ENCODE measurements around the gene CYP3A5. TPM values are rescaled to one million over a fixed set of nuclear protein-coding genes. Genes with fewer than 3 reads are reported as not detected.
"Not testable (repeated sequence)": the region's sequence is repeated elsewhere in the genome, so short reads cannot be mapped to it uniquely, and the experiment has no call there.

Gene CYP3A5
- total RNA-seq, 3 donors from 2014 or later: 0.20 to 0.63 TPM; not detected in 1

DNA sequence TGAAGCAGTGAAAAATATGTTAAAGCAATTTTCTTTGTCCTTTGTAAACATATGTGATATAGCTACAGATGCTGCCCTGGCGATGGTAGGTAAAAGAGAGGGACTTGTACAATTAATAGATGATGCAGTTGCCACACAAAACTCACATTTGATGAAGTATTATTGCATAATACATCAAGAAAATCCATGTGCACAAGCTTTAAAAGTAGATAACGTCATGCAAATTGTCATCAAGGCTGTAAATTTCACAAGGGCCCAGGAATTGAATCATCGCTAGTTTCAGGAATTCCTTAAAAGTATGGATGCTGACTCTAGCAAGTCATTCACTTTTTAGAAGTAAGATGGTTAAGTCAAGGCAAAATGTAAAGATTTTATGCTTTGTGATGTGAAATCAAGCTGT, 10.0 kb downstream of the CYP3A5 start:
- Mint-ChIP-seq H3K27me3 (ENCODE audit: low read depth) (no peaks in the 10 kb centered on the region), H3K36me3 (ENCODE audit: insufficient read depth) (peaks cover 7% of the 10 kb centered on the region), H3K9me3 (no peaks in the 10 kb centered on the region), H3K4me1 (ENCODE audit: low read depth) (peaks cover 10% of the 10 kb centered on the region), H3K4me3 (no peak overlapping the region)
- ATAC-seq (no peak), DNase-seq (no peak)

DNA sequence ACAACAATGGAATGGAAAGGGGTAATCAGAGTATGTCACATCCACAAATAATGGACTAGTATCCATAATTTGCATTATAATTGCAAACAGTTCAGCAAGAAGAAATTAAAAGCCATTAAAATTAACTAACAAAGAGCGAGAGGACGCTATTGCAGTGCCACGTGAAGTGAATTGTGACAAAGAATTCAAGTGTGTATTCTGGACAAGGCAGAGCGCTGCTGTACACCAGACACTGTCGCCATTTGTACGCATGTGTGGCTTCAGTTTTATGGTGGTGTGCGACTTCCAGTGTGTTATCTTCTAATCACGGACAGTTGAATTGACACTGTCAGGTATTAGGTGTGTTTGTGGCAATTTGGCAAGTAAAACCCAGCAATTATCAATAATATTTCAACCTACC, 11.3 kb downstream of the CYP3A5 start:
- Mint-ChIP-seq H3K4me1 (ENCODE audit: low read depth) (peaks cover 2% of the 10 kb centered on the region), H3K9me3 (no peaks in the 10 kb centered on the region), H3K4me3 (no peak overlapping the region), H3K36me3 (ENCODE audit: insufficient read depth) (peaks cover 16% of the 10 kb centered on the region), H3K27me3 (ENCODE audit: low read depth) (no peaks in the 10 kb centered on the region)
- no peak for DNase-seq
- no peak for ATAC-seq

DNA sequence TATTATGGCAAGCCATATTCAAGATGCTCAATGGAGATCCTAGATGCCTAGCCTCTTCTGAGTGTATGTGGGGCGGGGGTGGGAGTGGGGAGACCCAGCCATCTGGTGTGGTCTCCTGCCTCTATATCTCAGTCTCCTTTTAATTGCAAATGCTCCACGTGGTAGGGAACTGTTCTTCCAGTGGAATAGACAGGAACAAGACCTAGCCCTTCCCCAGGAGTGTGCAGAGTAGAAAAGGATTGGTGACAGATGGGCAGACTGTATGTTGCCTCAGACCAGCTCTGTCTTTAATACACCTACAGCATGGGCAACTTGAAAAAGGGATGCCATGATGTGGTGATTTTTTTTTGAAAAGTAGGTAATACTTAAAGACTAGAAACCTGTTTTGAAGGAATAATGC, 12.6 kb downstream of the CYP3A5 start:
- H3K9me3 Mint-ChIP-seq: no peaks in the 10 kb centered on the region
- peaks cover 25% of the 10 kb centered on the region for H3K36me3 Mint-ChIP-seq (ENCODE audit: insufficient read depth)
- ATAC-seq: no peak
- DNase-seq: no peak
- H3K4me1 Mint-ChIP-seq (ENCODE audit: low read depth): peaks cover 2% of the 10 kb centered on the region
- no peaks in the 10 kb centered on the region for H3K27me3 Mint-ChIP-seq (ENCODE audit: low read depth)
- no peak overlapping the region for H3K4me3 Mint-ChIP-seq

DNA sequence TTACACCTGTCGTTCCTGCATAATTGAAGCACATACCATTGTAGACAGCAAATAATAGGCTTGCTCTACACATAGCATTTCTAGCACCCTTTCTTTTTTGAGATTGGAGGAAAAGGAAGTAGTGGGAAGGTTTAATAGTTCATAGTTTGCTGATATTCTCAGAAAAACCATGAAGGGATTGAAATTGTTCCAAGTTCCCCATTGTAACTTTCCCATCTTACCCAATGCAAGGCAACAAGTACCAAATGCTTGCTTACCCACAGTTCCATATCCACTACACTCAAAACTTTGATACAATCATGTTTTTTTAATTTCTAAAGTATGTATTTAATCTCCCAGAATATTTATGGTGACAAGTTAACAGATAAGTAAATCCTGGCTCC, 13.8 kb downstream of the CYP3A5 start:
- H3K9me3 Mint-ChIP-seq: no peaks in the 10 kb centered on the region
- ATAC-seq: no peak
- H3K4me3 Mint-ChIP-seq: no peak overlapping the region
- H3K36me3 Mint-ChIP-seq (ENCODE audit: insufficient read depth): peaks cover 27% of the 10 kb centered on the region
- H3K27me3 Mint-ChIP-seq (ENCODE audit: low read depth): no peaks in the 10 kb centered on the region
- DNase-seq: no peak
- peaks cover 2% of the 10 kb centered on the region for H3K4me1 Mint-ChIP-seq (ENCODE audit: low read depth)

DNA sequence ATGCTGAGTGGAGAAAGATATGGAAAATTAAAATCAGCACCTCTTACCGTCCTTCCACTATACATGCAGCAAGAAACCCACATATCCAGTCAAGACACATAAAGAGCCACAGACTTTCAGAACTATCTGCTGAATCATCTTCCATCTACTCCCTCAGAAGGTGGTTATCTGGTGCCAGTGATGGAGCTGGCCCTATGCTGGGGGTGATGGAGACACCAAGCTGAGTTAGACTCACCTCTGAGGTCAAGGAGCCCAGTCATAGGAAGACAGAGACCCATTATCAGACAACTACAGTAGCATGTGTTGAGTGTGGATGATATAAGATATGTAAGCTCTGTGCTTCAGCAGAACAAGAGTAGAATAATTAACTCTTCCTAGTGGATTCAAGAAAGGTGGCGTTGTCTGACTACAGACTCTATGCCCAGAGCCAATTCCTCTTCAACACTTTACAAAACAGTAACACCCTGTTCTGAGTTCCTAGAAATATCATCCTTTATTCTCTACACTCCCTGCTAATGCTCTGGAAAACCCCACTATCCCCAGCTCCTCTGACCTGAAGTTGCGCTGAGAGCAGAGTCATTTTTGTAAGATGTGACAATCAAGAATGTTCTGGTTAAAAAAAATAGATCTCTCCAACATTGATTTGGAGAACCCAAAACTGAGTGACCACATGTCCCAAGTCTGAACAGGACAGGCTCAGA, 14.3 kb downstream of the CYP3A5 start:
- Mint-ChIP-seq H3K9me3 (no peaks in the 10 kb centered on the region), H3K27me3 (ENCODE audit: low read depth) (no peaks in the 10 kb centered on the region), H3K4me3 (no peak overlapping the region), H3K36me3 (ENCODE audit: insufficient read depth) (peaks cover 28% of the 10 kb centered on the region), H3K4me1 (ENCODE audit: low read depth) (peaks cover 2% of the 10 kb centered on the region)
- peak in 1 of 2 donors; percentile 25 for ATAC-seq
- DNase-seq: no peak

DNA sequence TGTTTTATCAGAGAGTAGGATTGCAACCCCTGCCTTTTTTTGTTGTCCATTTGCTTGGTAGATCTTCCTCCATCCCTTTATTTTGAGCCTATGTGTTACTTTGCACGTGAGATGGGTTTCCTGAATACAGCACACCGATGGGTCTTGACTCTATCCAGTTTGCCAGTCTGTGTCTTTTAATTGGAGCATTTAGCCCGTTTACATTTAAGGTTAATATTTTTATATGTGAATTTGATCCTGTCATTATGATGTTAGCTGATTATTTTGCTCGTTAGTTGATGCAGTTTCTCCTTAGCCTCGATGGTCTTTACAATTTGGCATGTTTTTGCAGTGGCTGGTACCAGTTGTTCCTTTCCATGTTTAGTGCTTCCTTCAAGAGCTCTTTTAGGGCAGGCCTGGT, 21.9 kb downstream of the CYP3A5 start:
- not testable (repeated sequence) for DNase-seq; H3K4me3 Mint-ChIP-seq; H3K27me3 Mint-ChIP-seq (ENCODE audit: low read depth); H3K9me3 Mint-ChIP-seq; H3K4me1 Mint-ChIP-seq (ENCODE audit: low read depth); ATAC-seq
- peaks cover 27% of the 10 kb centered on the region for H3K36me3 Mint-ChIP-seq (ENCODE audit: insufficient read depth)

DNA sequence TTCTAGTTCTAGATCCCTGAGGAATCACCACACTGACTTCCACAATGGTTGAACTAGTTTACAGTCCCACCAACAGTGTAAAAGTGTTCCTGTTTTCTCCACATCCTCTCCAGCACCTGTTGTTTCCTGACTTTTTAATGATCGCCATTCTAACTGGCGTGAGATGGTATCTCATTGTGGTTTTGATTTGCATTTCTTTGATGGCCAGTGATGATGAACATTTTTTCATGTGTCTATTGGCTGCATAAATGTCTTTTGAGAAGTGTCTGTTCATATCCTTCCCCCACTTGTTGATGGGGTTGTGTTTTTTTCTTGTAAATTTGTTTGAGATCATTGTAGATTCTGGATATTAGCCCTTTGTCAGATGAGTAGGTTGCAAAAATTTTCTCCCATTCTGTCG, 25.2 kb downstream of the CYP3A5 start:
- peaks cover 29% of the 10 kb centered on the region for H3K36me3 Mint-ChIP-seq (ENCODE audit: insufficient read depth)
- not testable (repeated sequence) for H3K4me3 Mint-ChIP-seq; H3K4me1 Mint-ChIP-seq (ENCODE audit: low read depth); ATAC-seq; H3K9me3 Mint-ChIP-seq; DNase-seq; H3K27me3 Mint-ChIP-seq (ENCODE audit: low read depth)

DNA sequence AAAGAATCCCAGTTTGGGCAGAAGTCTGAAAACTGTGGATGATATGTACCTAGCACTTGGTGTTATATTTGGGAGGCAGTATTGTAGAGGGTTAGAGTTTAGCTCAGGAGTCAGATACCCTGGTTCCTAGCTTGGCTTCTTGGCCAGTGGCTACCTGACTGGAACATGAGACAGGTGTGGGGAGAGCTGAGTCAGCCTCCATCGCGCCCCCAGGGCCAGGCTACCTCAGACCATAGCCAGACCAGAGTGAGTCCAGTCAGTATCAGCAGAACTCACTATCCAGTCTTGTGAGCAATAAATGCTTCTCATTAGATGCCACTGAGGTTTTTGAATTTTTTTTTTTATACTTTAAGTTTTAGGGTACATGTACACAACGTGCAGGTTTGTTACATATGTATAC, 26.0 kb downstream of the CYP3A5 start:
- H3K4me3 Mint-ChIP-seq: no peak overlapping the region
- H3K27me3 Mint-ChIP-seq (ENCODE audit: low read depth): no peaks in the 10 kb centered on the region
- DNase-seq (no peak), ATAC-seq (no peak)
- H3K36me3 Mint-ChIP-seq (ENCODE audit: insufficient read depth): peaks cover 29% of the 10 kb centered on the region
- H3K4me1 Mint-ChIP-seq (ENCODE audit: low read depth): peaks cover 5% of the 10 kb centered on the region
- no peaks in the 10 kb centered on the region for H3K9me3 Mint-ChIP-seq

DNA sequence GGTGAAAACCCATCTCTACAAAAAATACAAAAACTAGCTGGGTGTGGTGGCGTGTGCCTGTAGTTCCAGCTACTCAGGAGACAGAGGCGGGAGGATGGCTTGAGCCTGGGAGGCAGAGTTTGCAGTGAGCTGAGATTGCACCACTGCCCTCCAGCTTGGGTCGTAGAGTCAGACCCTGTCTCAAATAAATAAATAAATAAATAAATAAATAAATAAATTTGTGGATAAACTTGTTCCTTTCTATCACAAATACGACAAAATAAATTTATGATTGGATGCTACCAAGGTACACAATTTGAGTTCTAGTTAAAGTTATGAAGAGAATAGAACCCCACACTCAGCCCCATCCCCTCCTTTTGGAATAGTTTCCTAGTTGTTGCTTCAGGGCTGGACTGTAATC, 26.5 kb downstream of the CYP3A5 start:
- H3K4me1 Mint-ChIP-seq (ENCODE audit: low read depth); H3K4me3 Mint-ChIP-seq; H3K9me3 Mint-ChIP-seq; DNase-seq; H3K27me3 Mint-ChIP-seq (ENCODE audit: low read depth); ATAC-seq: not testable (repeated sequence)
- H3K36me3 Mint-ChIP-seq (ENCODE audit: insufficient read depth): peaks cover 30% of the 10 kb centered on the region

DNA sequence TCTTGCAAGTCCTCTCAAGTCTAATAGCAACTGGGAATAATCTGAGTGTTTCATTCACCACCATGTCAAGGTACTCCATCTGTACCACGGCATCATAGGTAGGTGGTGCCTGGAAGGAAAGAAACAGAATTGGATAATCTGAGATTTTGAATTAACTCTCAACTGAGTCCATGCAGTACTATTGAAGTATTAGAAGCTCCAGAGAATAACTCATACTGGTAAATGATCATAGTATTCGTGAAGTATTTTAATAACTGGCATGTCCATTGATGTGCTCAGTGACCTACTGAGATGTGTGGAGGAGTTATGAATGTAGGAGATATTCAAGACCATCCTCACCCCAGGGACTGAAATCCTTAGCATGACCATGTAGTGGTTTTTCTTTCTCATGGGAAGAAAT, 27.1 kb downstream of the CYP3A5 start:
- Mint-ChIP-seq H3K36me3 (ENCODE audit: insufficient read depth) (peaks cover 33% of the 10 kb centered on the region), H3K27me3 (ENCODE audit: low read depth) (no peaks in the 10 kb centered on the region), H3K9me3 (no peaks in the 10 kb centered on the region), H3K4me1 (ENCODE audit: low read depth) (peaks cover 8% of the 10 kb centered on the region), H3K4me3 (no peak overlapping the region)
- ATAC-seq (no peak), DNase-seq (no peak)

DNA sequence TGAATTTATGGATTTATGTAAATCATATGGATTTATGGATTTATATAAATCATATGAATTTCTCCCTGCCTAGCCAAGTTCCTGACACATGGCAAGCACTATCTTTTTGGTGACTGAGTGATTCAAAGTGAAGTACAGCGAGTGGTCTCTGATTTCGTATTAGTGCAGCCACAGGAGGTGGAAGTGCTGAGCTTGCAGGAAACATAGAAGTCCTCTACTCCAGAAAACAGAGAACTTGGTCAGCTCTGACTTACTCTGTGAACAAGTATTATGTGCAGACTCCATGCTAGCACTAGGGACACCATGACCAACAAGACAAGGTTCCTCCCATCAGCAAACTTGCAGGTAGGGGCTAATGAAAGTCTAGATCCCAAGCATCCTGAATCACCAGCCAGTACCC, 28.5 kb downstream of the CYP3A5 start:
- no peak for DNase-seq
- H3K9me3 Mint-ChIP-seq: no peaks in the 10 kb centered on the region
- H3K4me1 Mint-ChIP-seq (ENCODE audit: low read depth): peaks cover 8% of the 10 kb centered on the region
- ATAC-seq: no peak
- no peaks in the 10 kb centered on the region for H3K27me3 Mint-ChIP-seq (ENCODE audit: low read depth)
- H3K36me3 Mint-ChIP-seq (ENCODE audit: insufficient read depth): peaks cover 33% of the 10 kb centered on the region
- no peak overlapping the region for H3K4me3 Mint-ChIP-seq

DNA sequence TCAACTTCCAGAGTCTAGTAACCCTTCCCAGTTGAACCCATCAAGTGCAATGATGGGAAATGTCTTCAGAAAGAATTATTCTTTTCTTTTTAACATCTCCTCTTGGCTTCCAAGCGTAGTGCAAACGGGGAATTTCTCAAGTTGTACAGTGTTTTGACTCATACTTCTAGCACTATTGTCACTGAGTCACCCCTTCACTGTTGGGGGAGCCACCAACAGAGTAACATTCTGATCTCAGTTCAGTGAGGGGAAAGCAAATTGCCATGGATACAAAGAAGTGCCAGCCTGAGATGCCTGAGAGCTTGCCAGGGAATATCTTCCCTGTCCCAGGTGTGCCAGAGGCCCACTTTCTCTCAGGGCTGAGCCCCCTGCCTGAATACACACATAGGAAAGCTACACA, 31.0 kb downstream of the CYP3A5 start:
- Mint-ChIP-seq H3K27me3 (ENCODE audit: low read depth) (no peaks in the 10 kb centered on the region), H3K4me1 (ENCODE audit: low read depth) (peaks cover 6% of the 10 kb centered on the region), H3K4me3 (no peak overlapping the region), H3K36me3 (ENCODE audit: insufficient read depth) (peaks cover 44% of the 10 kb centered on the region), H3K9me3 (no peaks in the 10 kb centered on the region)
- ATAC-seq: peak; percentile 78 to 85
- no peak for DNase-seq

DNA sequence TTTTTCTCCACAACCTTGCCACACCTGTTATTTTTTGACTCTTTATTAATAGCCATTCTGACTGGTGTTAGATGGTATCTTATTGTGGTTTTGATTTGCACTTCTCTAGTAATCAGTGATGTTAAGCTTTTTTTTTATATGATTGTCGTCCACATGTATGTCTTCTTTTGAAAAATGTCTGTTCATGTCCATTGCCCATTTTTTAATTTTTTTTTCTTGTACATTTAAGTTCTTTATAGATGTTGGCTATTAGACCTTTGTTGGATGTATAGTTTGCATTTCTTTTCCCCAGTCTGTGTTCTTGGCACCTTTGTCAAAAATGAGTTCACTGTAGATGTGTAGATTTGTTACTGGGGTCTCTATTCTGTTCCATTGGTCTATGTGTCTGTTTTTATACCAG, 34.2 kb downstream of the CYP3A5 start:
- Mint-ChIP-seq H3K27me3 (ENCODE audit: low read depth) (no peaks in the 10 kb centered on the region), H3K36me3 (ENCODE audit: insufficient read depth) (peaks cover 44% of the 10 kb centered on the region), H3K9me3 (no peaks in the 10 kb centered on the region), H3K4me3 (no peak overlapping the region), H3K4me1 (ENCODE audit: low read depth) (peaks cover 8% of the 10 kb centered on the region)
- DNase-seq (no peak), ATAC-seq (no peak)

DNA sequence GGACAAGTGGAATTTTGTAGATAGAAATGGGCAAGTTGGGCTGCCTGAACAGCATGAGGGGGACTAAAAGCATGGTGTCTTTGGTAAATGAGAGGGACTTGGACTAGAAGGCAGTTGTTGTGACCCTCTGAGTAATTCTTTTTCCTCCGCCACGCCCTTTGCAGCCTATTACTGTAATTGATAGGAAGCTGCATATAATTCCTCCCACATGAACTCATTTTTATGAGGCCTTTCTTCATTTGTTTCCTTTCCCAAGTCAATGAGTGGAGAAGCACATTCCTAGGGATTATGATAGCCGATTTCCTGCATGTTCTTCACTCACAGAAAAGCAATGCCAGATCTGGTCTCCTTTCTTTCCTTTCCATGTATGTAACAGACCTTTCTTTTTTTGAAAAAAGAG, 35.4 kb downstream of the CYP3A5 start:
- H3K27me3 Mint-ChIP-seq (ENCODE audit: low read depth): no peaks in the 10 kb centered on the region
- no peaks in the 10 kb centered on the region for H3K9me3 Mint-ChIP-seq
- DNase-seq: no peak
- peaks cover 10% of the 10 kb centered on the region for H3K4me1 Mint-ChIP-seq (ENCODE audit: low read depth)
- no peak overlapping the region for H3K4me3 Mint-ChIP-seq
- peaks cover 44% of the 10 kb centered on the region for H3K36me3 Mint-ChIP-seq (ENCODE audit: insufficient read depth)
- ATAC-seq: no peak

DNA sequence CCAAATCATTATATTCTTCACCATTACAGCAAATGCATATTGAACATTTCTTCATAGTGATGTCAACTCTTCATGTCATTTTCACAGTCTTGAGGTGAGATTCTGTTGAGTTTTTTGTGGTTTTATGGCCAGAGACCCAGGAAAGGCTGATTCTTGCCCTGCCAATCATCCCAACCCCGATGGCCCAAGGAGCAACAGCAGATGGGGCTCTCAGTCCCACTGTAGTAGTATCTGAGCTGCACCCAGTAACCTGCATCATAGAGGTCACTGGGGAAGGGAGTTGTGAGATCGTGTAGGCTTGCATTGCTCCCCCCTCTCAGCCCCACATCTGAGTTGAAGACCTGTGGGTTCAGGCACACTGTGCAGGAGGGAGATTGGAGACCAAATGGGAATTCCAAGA, 36.3 kb downstream of the CYP3A5 start:
- H3K9me3 Mint-ChIP-seq: no peaks in the 10 kb centered on the region
- no peak for DNase-seq
- peaks cover 10% of the 10 kb centered on the region for H3K4me1 Mint-ChIP-seq (ENCODE audit: low read depth)
- no peaks in the 10 kb centered on the region for H3K27me3 Mint-ChIP-seq (ENCODE audit: low read depth)
- no peak overlapping the region for H3K4me3 Mint-ChIP-seq
- no peak for ATAC-seq
- H3K36me3 Mint-ChIP-seq (ENCODE audit: insufficient read depth): peaks cover 44% of the 10 kb centered on the region

DNA sequence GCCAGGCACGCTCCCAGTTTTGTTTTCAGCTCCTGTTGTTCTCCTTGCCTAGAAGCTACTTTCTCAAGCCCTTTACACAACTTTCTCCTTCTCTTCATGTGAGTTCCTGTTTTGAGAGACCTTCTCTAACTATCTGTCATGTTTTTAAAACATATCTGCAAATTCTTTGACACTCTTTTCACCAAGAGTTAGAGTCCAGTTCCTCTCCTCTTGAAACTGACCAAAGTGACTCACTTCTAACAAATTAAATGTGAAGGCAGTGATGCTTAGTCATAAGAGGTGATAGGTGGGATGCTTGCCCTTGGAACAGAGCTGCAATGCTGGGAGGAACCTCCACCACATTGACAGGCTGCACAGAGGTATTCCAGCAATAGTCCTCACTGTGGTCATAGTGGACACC, 37.8 kb downstream of the CYP3A5 start:
- H3K36me3 Mint-ChIP-seq (ENCODE audit: insufficient read depth): peaks cover 46% of the 10 kb centered on the region

More for the DNA sequence above, 37.8 kb downstream of the CYP3A5 start:
- H3K27me3 Mint-ChIP-seq (ENCODE audit: low read depth): no peaks in the 10 kb centered on the region
- DNase-seq (no peak), ATAC-seq (peak in 1 of 2 donors; percentile 12)
- no peak overlapping the region for H3K4me3 Mint-ChIP-seq
- no peaks in the 10 kb centered on the region for H3K9me3 Mint-ChIP-seq
- H3K4me1 Mint-ChIP-seq (ENCODE audit: low read depth): peaks cover 20% of the 10 kb centered on the region

Measured in activated T-cell treated with anti-CD3 and anti-CD28 coated beads, Interleukin-2, amount 50 U/mL, for 4 hours (primary cell).